ENCODE data around the gene IRX1.

DNA sequence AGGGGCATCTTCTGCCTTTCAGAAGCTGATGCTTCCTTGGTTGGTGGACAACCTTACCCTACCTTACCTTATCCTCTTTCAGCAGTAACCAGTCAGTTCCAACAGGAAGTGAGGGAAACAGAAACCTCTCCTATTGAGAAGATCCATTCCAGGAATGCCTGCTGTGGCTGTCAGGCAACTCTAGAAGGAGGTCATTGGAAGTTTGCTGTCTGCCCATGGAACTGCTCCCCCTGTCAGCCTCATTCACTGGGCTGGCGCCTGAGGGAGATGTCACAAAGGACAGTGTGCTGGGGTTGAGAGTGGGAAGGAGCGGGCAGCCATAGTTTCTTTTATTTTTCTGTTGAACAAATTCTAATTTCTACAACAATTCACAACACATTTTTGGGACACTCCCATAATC is 54.7 kb downstream of the IRX1 start:
- TF ChIP-seq TAF1 (IDR thresholded peaks at IDR 0.05; ENCODE audit: borderline replicate concordance, low read depth, low read length) (no peak), POLR2AphosphoS5 (IDR thresholded peaks at IDR 0.05; ENCODE audit: low read depth, low read length) (no peak)
